Mesendoderm (in vitro differentiated cells): ENCODE measurements around the gene NOP10.
"Not testable (repeated sequence)": the region's sequence is repeated elsewhere in the genome, so short reads cannot be mapped to it uniquely, and the experiment has no call there.

Experiments
- DNase-seq: peaks from one replicate; pipeline ENCODE4 v3.0.0; 2013
- H2AK5ac ChIP-seq: 2 replicates; pipeline ENCODE4 v1.6.1; 2013; ENCODE audit warnings: low read length, inconsistent platforms
- H2BK120ac ChIP-seq: 2 replicates; pipeline ENCODE4 v1.6.1; 2013; ENCODE audit warnings: low read depth, mild to moderate bottlenecking, low read length, moderate library complexity, mixed read lengths
- H2BK15ac ChIP-seq: replicated peaks from 2 replicates; pipeline ENCODE4 v1.6.1; 2013; ENCODE audit warnings: low read depth, mild to moderate bottlenecking, moderate library complexity
- H2BK5ac ChIP-seq: 2 replicates; pipeline ENCODE4 v1.6.1; 2013; ENCODE audit warnings: low read length, inconsistent platforms
- H3K18ac ChIP-seq: 2 replicates; pipeline ENCODE4 v1.6.1; 2013; ENCODE audit warnings: mild to moderate bottlenecking, low read length, mixed read lengths
- H3K23ac ChIP-seq: one replicate; pipeline ENCODE4 v1.6.1; 2013; ENCODE audit warnings: low read length
- H3K27ac ChIP-seq: 2 replicates; pipeline ENCODE4 v1.5.1; 2013; ENCODE audit warnings: low read depth, mild to moderate bottlenecking, inconsistent platforms, low read length, moderate library complexity
- H3K27me3 ChIP-seq: 2 replicates; pipeline ENCODE4 v1.6.1; 2013; ENCODE audit warnings: low read length, control low read depth, mild to moderate bottlenecking, inconsistent platforms; ENCODE audit not compliant: insufficient read depth, poor library complexity
- H3K36me3 ChIP-seq: 2 replicates; pipeline ENCODE4 v1.6.1; 2013; ENCODE audit warnings: low read length, inconsistent platforms; ENCODE audit not compliant: control insufficient read depth, insufficient read depth
- H3K4ac ChIP-seq: one replicate; pipeline ENCODE4 v1.6.1; 2013; ENCODE audit warnings: low read depth, mild to moderate bottlenecking, low read length, moderate library complexity
- H3K4me1 ChIP-seq: 2 replicates; pipeline ENCODE4 v1.6.1; 2013; ENCODE audit warnings: low read depth, low read length, inconsistent platforms; ENCODE audit not compliant: control insufficient read depth
- H3K4me2 ChIP-seq: 2 replicates; pipeline ENCODE4 v1.6.1; 2013; ENCODE audit warnings: low read length
- H3K4me3 ChIP-seq: 2 replicates; pipeline ENCODE4 v1.5.1; 2013; ENCODE audit warnings: mild to moderate bottlenecking, low read length
- H3K56ac ChIP-seq: one replicate; pipeline ENCODE4 v1.6.1; 2013; ENCODE audit warnings: low read length
- H3K79me1 ChIP-seq: 2 replicates; pipeline ENCODE4 v1.6.1; 2013; ENCODE audit warnings: low read length, inconsistent platforms
- H3K79me2 ChIP-seq: 2 replicates; pipeline ENCODE4 v1.6.1; 2013; ENCODE audit warnings: mild to moderate bottlenecking, low read length; ENCODE audit not compliant: control insufficient read depth, insufficient read depth
- H3K9ac ChIP-seq: 2 replicates; pipeline ENCODE4 v1.6.1; 2013; ENCODE audit warnings: low read length, inconsistent platforms
- H4K5ac ChIP-seq: one replicate; pipeline ENCODE4 v1.6.1; 2013; ENCODE audit warnings: low read length
- H4K8ac ChIP-seq: one replicate; pipeline ENCODE4 v1.6.1; 2013; ENCODE audit warnings: low read depth, mild to moderate bottlenecking, control low read depth, low read length, moderate library complexity
- WGBS: extraction: QIAGEN DNeasy Blood & Tissue Kit; methylation state at CpG from one replicate; pipeline ENCODE4 v1.1.7; 2013; ENCODE audit warnings: low lambda C conversion rate, missing lambda C conversion rate; ENCODE audit not compliant: insufficient coverage; ENCODE audit errors: extremely low coverage; 5-methylcytosine and 5-hydroxymethylcytosine counted together

The NOP10 gene

GRCh38 chr15:34375541-34375940 is 32.6 kb upstream of the NOP10 start:
- not testable (repeated sequence) for H3K9ac ChIP-seq, H4K8ac ChIP-seq, H2BK5ac ChIP-seq, H3K4me3 ChIP-seq, H2AK5ac ChIP-seq, DNase-seq, H3K27me3 ChIP-seq, H3K79me1 ChIP-seq, H3K23ac ChIP-seq, H3K4me1 ChIP-seq, H3K18ac ChIP-seq, H2BK120ac ChIP-seq, H2BK15ac ChIP-seq, H3K79me2 ChIP-seq, H3K4me2 ChIP-seq, H3K56ac ChIP-seq, H3K4ac ChIP-seq, H4K5ac ChIP-seq, H3K27ac ChIP-seq, H3K36me3 ChIP-seq
- no CpG with 5 or more reads among the region's 2 CpGs for WGBS

DNA sequence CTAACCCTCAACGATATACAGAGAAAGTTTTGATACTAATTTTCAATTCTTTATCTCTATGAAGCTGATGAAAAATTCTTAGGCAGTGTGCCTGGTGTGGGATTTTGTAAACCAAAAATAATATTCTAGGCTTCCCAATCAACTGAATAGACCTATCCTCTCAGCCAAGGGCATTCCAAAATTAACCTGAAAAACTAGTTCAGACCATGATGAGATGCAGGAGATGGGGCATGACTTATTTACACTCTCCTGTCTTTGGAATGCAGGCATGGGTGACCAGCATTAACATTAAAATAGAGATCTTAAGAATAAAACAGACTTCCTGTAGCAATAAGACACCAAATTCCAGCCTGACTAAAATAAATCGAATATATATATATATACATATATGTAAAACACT is 31.9 kb upstream of the NOP10 start:
- Histone ChIP-seq H3K79me1 (no peaks in the 10 kb centered on the region), H3K36me3 (no peaks in the 10 kb centered on the region), H3K18ac (no peak overlapping the region), H4K5ac (no peak overlapping the region), H2BK15ac (no peak overlapping the region), H3K4me3 (no peak overlapping the region), H2BK5ac (no peak overlapping the region), H3K4me2 (no peak overlapping the region), H3K56ac (no peak overlapping the region), H4K8ac (no peak overlapping the region), H2BK120ac (no peak overlapping the region), H3K9ac (no peak overlapping the region), H2AK5ac (no peak overlapping the region), H3K23ac (no peak overlapping the region), H3K27me3 (no peaks in the 10 kb centered on the region), H3K4me1 (no peaks in the 10 kb centered on the region), H3K4ac (no peak overlapping the region), H3K79me2 (no peaks in the 10 kb centered on the region), H3K27ac (no peak overlapping the region)
- WGBS: 100% methylated on average over 1 of the region's 2 CpGs
- DNase-seq: no peak

DNA sequence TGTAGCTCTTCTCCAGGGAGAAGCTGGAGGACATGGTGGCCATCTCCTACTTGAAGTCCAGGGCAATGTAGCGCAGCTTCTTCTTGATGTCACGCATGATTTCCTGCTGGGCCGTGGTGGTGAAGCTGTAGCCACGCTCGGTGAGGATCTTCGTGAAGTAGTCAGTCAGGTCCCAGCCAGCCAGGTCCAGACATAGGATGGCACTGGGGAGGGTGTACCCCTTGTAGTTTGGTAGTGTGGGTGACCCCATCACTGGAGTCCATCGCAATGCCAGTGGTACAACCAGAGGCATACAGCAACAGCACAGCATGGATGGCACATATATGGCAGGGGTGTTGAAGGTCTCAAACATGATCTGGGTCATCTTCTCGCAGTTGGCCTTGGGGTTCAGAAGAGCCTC is 31.0 kb upstream of the NOP10 start:
- H3K79me1 ChIP-seq: no peaks in the 10 kb centered on the region
- no peaks in the 10 kb centered on the region for H3K27me3 ChIP-seq
- no peak overlapping the region for H4K5ac ChIP-seq
- H2BK120ac ChIP-seq: no peak overlapping the region
- no peak overlapping the region for H4K8ac ChIP-seq
- no peak overlapping the region for H2BK5ac ChIP-seq
- no CpG with 5 or more reads among the region's 8 CpGs for WGBS
- H3K56ac ChIP-seq: no peak overlapping the region
- no peak overlapping the region for H3K18ac ChIP-seq
- no peak overlapping the region for H2BK15ac ChIP-seq
- no peak overlapping the region for H3K4me2 ChIP-seq
- no peak overlapping the region for H3K9ac ChIP-seq
- no peaks in the 10 kb centered on the region for H3K4me1 ChIP-seq
- no peak for DNase-seq
- no peak overlapping the region for H3K4me3 ChIP-seq
- H3K36me3 ChIP-seq: no peaks in the 10 kb centered on the region
- no peak overlapping the region for H3K27ac ChIP-seq
- H3K23ac ChIP-seq: no peak overlapping the region
- no peak overlapping the region for H3K4ac ChIP-seq
- no peaks in the 10 kb centered on the region for H3K79me2 ChIP-seq
- H2AK5ac ChIP-seq: no peak overlapping the region

- Histone ChIP-seq H3K56ac (no peak overlapping the region), H3K18ac (no peak overlapping the region), H2BK120ac (no peak overlapping the region), H3K4me3 (no peak overlapping the region), H2AK5ac (no peak overlapping the region), H4K8ac (no peak overlapping the region), H3K27ac (no peak overlapping the region), H4K5ac (no peak overlapping the region), H3K79me1 (peaks cover 4% of the 10 kb centered on the region), H3K23ac (no peak overlapping the region), H3K9ac (no peak overlapping the region), H2BK5ac (no peak overlapping the region), H3K4me1 (peaks cover 3% of the 10 kb centered on the region), H3K79me2 (peaks cover 5% of the 10 kb centered on the region), H2BK15ac (no peak overlapping the region), H3K4me2 (no peak overlapping the region), H3K4ac (no peak overlapping the region), H3K27me3 (no peaks in the 10 kb centered on the region), H3K36me3 (no peaks in the 10 kb centered on the region)
- no CpG with 5 or more reads among the region's 2 CpGs for WGBS
- no peak for DNase-seq
These were observed 27.7 kb upstream of the NOP10 start for GRCh38 chr15:34370643-34371042.

GRCh38 chr15:34370129-34370528 is 27.2 kb upstream of the NOP10 start:
- no peak overlapping the region for H3K27ac ChIP-seq
- H3K79me1 ChIP-seq: peaks cover 8% of the 10 kb centered on the region
- peaks cover 7% of the 10 kb centered on the region for H3K4me1 ChIP-seq
- no peaks in the 10 kb centered on the region for H3K27me3 ChIP-seq
- no peak for DNase-seq
- no peak overlapping the region for H4K5ac ChIP-seq
- H4K8ac ChIP-seq: no peak overlapping the region
- H3K4me3 ChIP-seq: no peak overlapping the region
- WGBS: no CpG with 5 or more reads among the region's 2 CpGs
- H3K18ac ChIP-seq: no peak overlapping the region
- H3K23ac ChIP-seq: no peak overlapping the region
- peaks cover 10% of the 10 kb centered on the region for H3K79me2 ChIP-seq
- H2BK120ac ChIP-seq: no peak overlapping the region
- H3K36me3 ChIP-seq: no peaks in the 10 kb centered on the region
- H3K9ac ChIP-seq: no peak overlapping the region
- H3K4ac ChIP-seq: no peak overlapping the region
- no peak overlapping the region for H2BK15ac ChIP-seq
- H2BK5ac ChIP-seq: no peak overlapping the region
- no peak overlapping the region for H2AK5ac ChIP-seq
- H3K4me2 ChIP-seq: no peak overlapping the region
- H3K56ac ChIP-seq: no peak overlapping the region
